Measurements from ENCODE around the gene CPSF7. TPM values are rescaled to one million over a fixed set of nuclear protein-coding genes. Genes with fewer than 3 reads are reported as not detected.

The CPSF7 gene, protein sequence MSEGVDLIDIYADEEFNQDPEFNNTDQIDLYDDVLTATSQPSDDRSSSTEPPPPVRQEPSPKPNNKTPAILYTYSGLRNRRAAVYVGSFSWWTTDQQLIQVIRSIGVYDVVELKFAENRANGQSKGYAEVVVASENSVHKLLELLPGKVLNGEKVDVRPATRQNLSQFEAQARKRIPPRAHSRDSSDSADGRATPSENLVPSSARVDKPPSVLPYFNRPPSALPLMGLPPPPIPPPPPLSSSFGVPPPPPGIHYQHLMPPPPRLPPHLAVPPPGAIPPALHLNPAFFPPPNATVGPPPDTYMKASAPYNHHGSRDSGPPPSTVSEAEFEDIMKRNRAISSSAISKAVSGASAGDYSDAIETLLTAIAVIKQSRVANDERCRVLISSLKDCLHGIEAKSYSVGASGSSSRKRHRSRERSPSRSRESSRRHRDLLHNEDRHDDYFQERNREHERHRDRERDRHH
- total RNA-seq (2022), result 123 and 128 TPM in 2 replicates
- Bru-seq, nascent RNA, result percentile 95 among the genes with signal in this experiment
- BruChase-seq, experiment 1, labeled RNA remaining after a 2-hour chase, result percentile 96 among the genes with signal in this experiment
- percentile 93 among the genes with signal in this experiment for BruChase-seq, experiment 2, labeled RNA remaining after a 6-hour chase
- long read RNA-seq, transcript CPSF7-202 (10 exons, 3,650 nt), result major isoform, 23 of 77 reads
- long read RNA-seq, transcript CPSF7-205 (10 exons, 3,524 nt), result minor isoform, 17 of 77 reads
- long read RNA-seq, partial matches to known transcripts, result 11 of 77 reads
- long read RNA-seq, other reads (novel, unspliced or antisense), result 23 of 77 reads

DNA sequence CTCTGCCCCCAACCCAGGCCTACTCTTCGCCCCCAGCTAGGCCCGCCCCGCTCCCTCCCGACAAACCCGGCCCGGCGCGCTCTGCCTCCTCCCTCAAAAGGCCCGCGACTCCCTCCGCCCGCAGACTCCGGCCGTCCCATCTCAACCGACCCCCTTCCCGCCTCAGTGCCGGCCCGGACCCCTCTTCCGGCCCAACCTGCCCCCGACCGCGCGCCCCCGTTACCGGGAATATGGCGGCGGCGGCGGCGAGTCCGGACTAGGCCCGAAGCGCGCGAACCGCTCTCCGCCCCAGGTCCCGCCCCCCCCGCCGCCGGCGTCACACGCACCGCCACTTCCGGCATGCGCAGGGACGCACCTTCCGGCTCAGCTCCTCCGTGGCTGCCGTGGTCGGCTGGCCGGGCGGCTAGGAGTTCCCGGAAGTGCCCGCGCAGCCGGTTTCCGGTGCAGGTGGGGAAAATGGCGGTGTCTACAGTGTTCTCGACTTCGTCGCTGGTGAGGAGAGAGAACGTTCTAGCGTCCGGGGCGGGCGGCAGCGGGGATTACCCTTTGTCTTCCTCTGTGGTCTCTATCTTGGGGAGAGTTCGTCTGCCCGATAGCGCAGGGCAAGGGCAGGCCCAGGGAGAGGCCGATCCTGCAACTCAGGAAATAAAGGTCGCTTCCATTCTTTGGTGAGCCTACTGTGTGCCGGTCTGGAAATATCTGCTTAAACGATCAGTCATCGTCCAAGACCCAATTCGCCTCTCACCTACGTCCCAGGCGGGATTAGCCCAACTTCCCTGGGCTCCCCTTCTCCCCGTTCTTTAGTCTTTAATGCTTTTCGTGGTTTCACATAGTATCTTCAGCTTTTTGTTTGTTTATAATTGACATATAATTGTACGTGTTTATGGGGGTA lies at the start of gene CPSF7, which contains the start of gene SDHAF2:
Gene CPSF7 (minus strand): TSS at position 285 of the 892 bp plus-strand sequence. CDS start 740 bp downstream, outside the sequence.
Gene SDHAF2 (plus strand): TSS at position 434 of the 892 bp plus-strand sequence. CDS start 23 bp downstream, at position 457.
- H3K27ac Mint-ChIP-seq (ENCODE audit: unreplicated experiment), result peak within 1 kb of the TSS; percentile 98
- Histone ChIP-seq H3K4me3 (ENCODE audit: low read depth, low read length) (peak within 1 kb of the TSS; percentile 67), H3K27me3 (replicated peaks; ENCODE audit: control insufficient read depth, insufficient read depth, low read length) (no peaks in the 10 kb centered on the region), H3K9me3 (no peaks in the 10 kb centered on the region), H3K36me3 (ENCODE audit: control insufficient read depth, insufficient read depth, low read length) (peaks cover 2% of the 10 kb centered on the region), H3K4me1 (peaks cover 8% of the 10 kb centered on the region; the same call in 1 of the 2 replicates)
- peak; percentile 97 for DNase-seq
- peak within 1 kb of the TSS; percentile 92 for H3K4me3 Mint-ChIP-seq (ENCODE audit: unreplicated experiment)
- TF ChIP-seq, protein P1, sequence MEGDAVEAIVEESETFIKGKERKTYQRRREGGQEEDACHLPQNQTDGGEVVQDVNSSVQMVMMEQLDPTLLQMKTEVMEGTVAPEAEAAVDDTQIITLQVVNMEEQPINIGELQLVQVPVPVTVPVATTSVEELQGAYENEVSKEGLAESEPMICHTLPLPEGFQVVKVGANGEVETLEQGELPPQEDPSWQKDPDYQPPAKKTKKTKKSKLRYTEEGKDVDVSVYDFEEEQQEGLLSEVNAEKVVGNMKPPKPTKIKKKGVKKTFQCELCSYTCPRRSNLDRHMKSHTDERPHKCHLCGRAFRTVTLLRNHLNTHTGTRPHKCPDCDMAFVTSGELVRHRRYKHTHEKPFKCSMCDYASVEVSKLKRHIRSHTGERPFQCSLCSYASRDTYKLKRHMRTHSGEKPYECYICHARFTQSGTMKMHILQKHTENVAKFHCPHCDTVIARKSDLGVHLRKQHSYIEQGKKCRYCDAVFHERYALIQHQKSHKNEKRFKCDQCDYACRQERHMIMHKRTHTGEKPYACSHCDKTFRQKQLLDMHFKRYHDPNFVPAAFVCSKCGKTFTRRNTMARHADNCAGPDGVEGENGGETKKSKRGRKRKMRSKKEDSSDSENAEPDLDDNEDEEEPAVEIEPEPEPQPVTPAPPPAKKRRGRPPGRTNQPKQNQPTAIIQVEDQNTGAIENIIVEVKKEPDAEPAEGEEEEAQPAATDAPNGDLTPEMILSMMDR (IDR thresholded peaks at IDR 0.05; ENCODE audit: insufficient read depth in 1 of 2, low read depth in 1 of 2, low read length in 1 of 2, severe bottlenecking in 1 of 2, unreplicated experiment in 1 of 2), result no peak
- peaks cover 6% of the 10 kb centered on the region for H3K4me1 Mint-ChIP-seq (ENCODE audit: low read depth, unreplicated experiment)
- no peaks in the 10 kb centered on the region for H3K27me3 Mint-ChIP-seq (ENCODE audit: insufficient read depth, unreplicated experiment)
- H3K36me3 Mint-ChIP-seq (ENCODE audit: insufficient read depth, unreplicated experiment), result peaks cover 73% of the 10 kb centered on the region
- POLR2A ChIA-PET, result interaction anchor here (0.6 to 2.1 kb wide), 16 partner anchors 9 to 237 kb away, joined by 3 to 16 read pairs (median 4); partner anchors contain the start of genes CYB561A3, LRRC10B, TMEM138 and TMEM216
- CTCF ChIA-PET, result interaction anchor here (0.6 to 1.8 kb wide), 9 partner anchors 16 to 209 kb away, joined by 3 to 13 read pairs (median 6); partner anchors contain the start of genes CYB561A3 and TMEM138
- BruUV-seq (replicated peaks), result TSS peak; percentile 78
- no peaks in the 10 kb centered on the region for H3K9me3 Mint-ChIP-seq (ENCODE audit: unreplicated experiment)
- intact Hi-C loops (cut with micrococcal nuclease; ENCODE audit: unreplicated experiment), result no loop called here

DNA sequence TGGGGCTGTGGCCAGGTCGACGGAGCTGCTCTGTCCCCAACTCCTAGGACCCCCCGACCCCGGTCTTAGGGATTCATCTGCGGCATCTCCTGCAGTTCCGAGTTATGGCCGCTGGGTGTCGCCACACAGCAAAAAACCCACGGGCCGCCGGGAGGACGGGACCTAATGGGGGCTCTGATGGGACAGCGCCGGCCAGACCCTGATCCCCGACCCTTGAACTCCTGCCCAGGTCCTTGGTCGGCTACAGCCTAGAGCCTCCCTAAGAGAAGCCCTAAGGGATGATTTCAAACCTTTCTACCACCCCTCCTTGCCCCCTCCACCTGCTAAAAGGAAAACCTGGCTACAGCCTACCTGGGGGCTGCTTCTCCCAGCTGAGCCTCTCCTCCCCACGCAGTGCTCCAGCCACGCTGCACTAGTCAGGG lies 48.0 kb upstream of the CPSF7 start:
- ChIA-PET CTCF (interaction anchor here (1.0 to 2.9 kb wide), 8 partner anchors 30 to 256 kb away, joined by 3 to 33 read pairs (median 6); partner anchors contain the start of gene LRRC10B), POLR2A (no interaction called here)

More for the DNA sequence above, 48.0 kb upstream of the CPSF7 start:
- intact Hi-C loops (cut with micrococcal nuclease; ENCODE audit: unreplicated experiment), result loop anchor here (1.0 to 2.0 kb wide), 6 partner anchors 31 to 161 kb away; partner anchors contain the start of gene LRRC10B
- H3K9me3 ChIP-seq, result no peaks in the 10 kb centered on the region
- BruUV-seq (replicated peaks), result no TSS peak
- H3K36me3 ChIP-seq (ENCODE audit: control insufficient read depth, insufficient read depth, low read length), result no peaks in the 10 kb centered on the region
- H3K4me1 ChIP-seq, result peaks cover 12% of the 10 kb centered on the region
- no peaks in the 10 kb centered on the region for H3K36me3 Mint-ChIP-seq (ENCODE audit: insufficient read depth, unreplicated experiment)
- H3K4me3 ChIP-seq (ENCODE audit: low read depth, low read length), result no peak overlapping the region
- H3K4me1 Mint-ChIP-seq (ENCODE audit: low read depth, unreplicated experiment), result no peaks in the 10 kb centered on the region
- no peaks in the 10 kb centered on the region for H3K27me3 Mint-ChIP-seq (ENCODE audit: insufficient read depth, unreplicated experiment)
- no peak overlapping the region for H3K27ac Mint-ChIP-seq (ENCODE audit: unreplicated experiment)
- H3K27me3 ChIP-seq (replicated peaks; ENCODE audit: control insufficient read depth, insufficient read depth, low read length), result no peaks in the 10 kb centered on the region
- no peak overlapping the region for H3K4me3 Mint-ChIP-seq (ENCODE audit: unreplicated experiment)
- DNase-seq, result peak; percentile 52 to 72
- TF ChIP-seq, protein P1 (IDR thresholded peaks at IDR 0.05; ENCODE audit: insufficient read depth in 1 of 2, low read depth in 1 of 2, low read length in 1 of 2, severe bottlenecking in 1 of 2, unreplicated experiment in 1 of 2), result peak; percentile 94 to 97
- H3K9me3 Mint-ChIP-seq (ENCODE audit: unreplicated experiment), result no peaks in the 10 kb centered on the region

Data from Caco-2 (cell line).